Ascending aorta (tissue), 2 donors: ENCODE measurements around the gene C11orf98. TPM values are rescaled to one million over a fixed set of nuclear protein-coding genes. Genes with fewer than 3 reads are reported as not detected.

ENCODE experiments used
- DNase-seq, 2 donors: peaks; one replicate each; pipeline ENCODE4 v3.0.0-alpha.2; 2019; ENCODE audit warnings: low spot score in 2 of 2
- H3K27ac ChIP-seq, 2 donors: fragments of 200-600 bp; sonication (generic); one replicate each; pipeline ENCODE4 v1.5.1; 2016 to 2017; ENCODE audit warnings: mild to moderate bottlenecking in 1 of 2
- H3K27me3 ChIP-seq: fragments of 200-600 bp; sonication (generic); one replicate; pipeline ENCODE4 v1.5.1; 2017
- H3K36me3 ChIP-seq, 2 donors: fragments of 200-600 bp; sonication (generic); one replicate each; pipeline ENCODE4 v1.5.1; 2016
- H3K4me1 ChIP-seq, 2 donors: fragments of 200-600 bp; sonication (generic); one replicate each; pipeline ENCODE4 v1.5.1; 2016 to 2017; ENCODE audit warnings: mild to moderate bottlenecking in 1 of 2
- H3K4me3 ChIP-seq, 2 donors: fragments of 200-600 bp; sonication (generic); one replicate each; pipeline ENCODE4 v1.5.1; 2016 to 2017; ENCODE audit warnings: mild to moderate bottlenecking in 1 of 2
- H3K9me3 ChIP-seq, 2 donors: fragments of 200-600 bp; sonication (generic); one replicate each; pipeline ENCODE4 v1.5.1; 2016
- CTCF ChIP-seq, 3 experiments: fragments of 200-600 bp in 2 of 3; fragments of 450-650 bp in 1 of 3; sonication (generic) in 2 of 3; IDR thresholded peaks; one replicate each; pipeline ENCODE4 v1.5.1; 2016 to 2019; ENCODE audit warnings: antibody characterized with exemption in 3 of 3, mild to moderate bottlenecking in 1 of 3, moderate library complexity in 1 of 3
- intact Hi-C: fragments of 100-400 bp; cut with DNase I; formaldehyde crosslinking; loops from one replicate; pipeline ENCODE4 v1.15.1; 2023
- total RNA-seq: library from RNA; depleted of rRNA; stranded (reverse); fragments of >200 nt; gene quantifications from one replicate; pipeline ENCODE4 v1.1.0, GENCODE V29; 2016

C11orf98 gene
- total RNA-seq, 1 donor from 2014 or later, result 49.8 TPM

GRCh38 chr11:62689421-62690183 is 24.6 kb upstream of the C11orf98 start, which contains the start of gene LRRN4CL:
Gene LRRN4CL (minus strand): TSS chr11:62689530. CDS start chr11:62688508, 1,022 bp downstream.
- H3K4me1 ChIP-seq, result no peaks in the 10 kb centered on the region
- H3K27me3 ChIP-seq, result no peaks in the 10 kb centered on the region
- TF ChIP-seq CTCF (IDR thresholded peaks at IDR 0.05), result no peak
- peaks cover 27 to 33% of the 10 kb centered on the region in 2 donors for H3K36me3 ChIP-seq
- H3K4me3 ChIP-seq, result peak within 1 kb of the TSS; percentile 36 to 43
- no peaks in the 10 kb centered on the region for H3K9me3 ChIP-seq
- intact Hi-C loops, result no loop called here
- no peak within 1 kb of the TSS for H3K27ac ChIP-seq
- DNase-seq, result peak in 1 of 2 donors; percentile 83

- Histone ChIP-seq H3K9me3 (no peaks in the 10 kb centered on the region), H3K27me3 (no peaks in the 10 kb centered on the region), H3K4me1 (no peaks in the 10 kb centered on the region), H3K4me3 (peak overlapping the region; percentile 36 to 43), H3K36me3 (peaks cover 25 to 33% of the 10 kb centered on the region in 2 donors), H3K27ac (no peak overlapping the region)
- intact Hi-C loops, result no loop called here
- no peak for TF ChIP-seq CTCF (IDR thresholded peaks at IDR 0.05)
- no peak for DNase-seq
Measured at GRCh38 chr11:62688491-62688890, 23.5 kb upstream of the C11orf98 start.

- Histone ChIP-seq H3K4me1 (no peaks in the 10 kb centered on the region), H3K36me3 (peaks cover 25 to 30% of the 10 kb centered on the region in 2 donors), H3K4me3 (peak overlapping the region; percentile 36 to 43), H3K27ac (no peak overlapping the region), H3K27me3 (no peaks in the 10 kb centered on the region), H3K9me3 (no peaks in the 10 kb centered on the region)
- no peak for DNase-seq
- intact Hi-C loops, result no loop called here
- no peak for TF ChIP-seq CTCF (IDR thresholded peaks at IDR 0.05)
Measured at GRCh38 chr11:62687508-62688396, 22.7 kb upstream of the C11orf98 start.

- no peak overlapping the region for H3K27ac ChIP-seq
- intact Hi-C loops, result no loop called here
- H3K36me3 ChIP-seq, result peaks cover 0 to under 1% of the 10 kb centered on the region in 2 donors
- no peak for TF ChIP-seq CTCF (IDR thresholded peaks at IDR 0.05)
- peaks cover 7 to 11% of the 10 kb centered on the region in 2 donors for H3K4me1 ChIP-seq
- no peaks in the 10 kb centered on the region for H3K27me3 ChIP-seq
- no peaks in the 10 kb centered on the region for H3K9me3 ChIP-seq
- no peak overlapping the region for H3K4me3 ChIP-seq
- DNase-seq, result no peak
Measured at GRCh38 chr11:62682518-62682917, 17.5 kb upstream of the C11orf98 start.

- Histone ChIP-seq H3K27me3 (no peaks in the 10 kb centered on the region), H3K4me1 (peaks cover 7 to 11% of the 10 kb centered on the region in 2 donors), H3K27ac (no peak overlapping the region), H3K9me3 (no peaks in the 10 kb centered on the region), H3K4me3 (no peak overlapping the region), H3K36me3 (peaks cover 14 to 17% of the 10 kb centered on the region in 2 donors)
- no peak for DNase-seq
- intact Hi-C loops, result no loop called here
- TF ChIP-seq CTCF (IDR thresholded peaks at IDR 0.05), result peak in 2 of 3 experiments; percentile 24 to 37
Measured at GRCh38 chr11:62680825-62681240, 15.8 kb upstream of the C11orf98 start.
